Endothelial cell of umbilical vein (primary cell): ENCODE results near the gene ILF2. TPM values are rescaled to one million over a fixed set of nuclear protein-coding genes. Genes with fewer than 3 reads are reported as not detected.

Experiments used
- BruUV-seq: library from RNA; stranded (reverse); fragments of 400-500 nt; replicated peaks from 2 replicates; lab custom pipeline; 2021; lab: Mats Ljungman, UMichigan
- CTCF ChIA-PET: fragments of 300-600, 350-600 bp; sonication (Branson Sonifier 250); formaldehyde crosslinking; loops from one replicate; lab custom pipeline; 2021; ENCODE audit warnings: antibody characterized with exemption, inconsistent platforms; lab: Charles Lee
- POLR2A ChIA-PET: fragments of 300-600, 350-600 bp; sonication (Branson Sonifier 250); formaldehyde crosslinking; loops from one replicate; lab custom pipeline; 2021; ENCODE audit warnings: antibody characterized with exemption, inconsistent platforms; lab: Charles Lee
- DNase-seq: peaks from one replicate; pipeline ENCODE4 v3.0.0-alpha.2; 2011; ENCODE audit warnings: low read depth, low spot score
- FAIRE-seq: peaks from 2 replicates; lab custom pipeline; 2011; peaks lifted over from hg19 to GRCh38; lab: Jason Lieb, UNC
- H2AFZ ChIP-seq: 2 replicates; pipeline ENCODE4 v1.6.0; 2012; ENCODE audit warnings: low read depth, low read length, control low read depth, inconsistent platforms
- H3K27ac ChIP-seq: 2 replicates; pipeline ENCODE4 v1.5.1; 2011; ENCODE audit warnings: low read depth, mild to moderate bottlenecking, control low read depth, low read length, moderate library complexity; ENCODE audit not compliant: insufficient read depth
- H3K27me3 ChIP-seq, 2 experiments: 2 replicates each; pipeline versions ENCODE4 v1.6.0 to v1.6.1; 2011; ENCODE audit warnings: low read length in 2 of 2, mixed read lengths in 1 of 2; ENCODE audit not compliant: control insufficient read depth in 2 of 2, insufficient read depth in 2 of 2
- H3K36me3 ChIP-seq, 2 experiments: 2 replicates in 1 of 2; 3 replicates in 1 of 2; pipeline ENCODE4 v1.5.1; 2011; ENCODE audit warnings: low read length in 2 of 2, mild to moderate bottlenecking in 1 of 2, moderate library complexity in 1 of 2; ENCODE audit not compliant: control insufficient read depth in 2 of 2, insufficient read depth in 2 of 2; ENCODE audit errors: extremely low read depth in 1 of 2
- H3K4me1 ChIP-seq: 3 replicates; pipeline ENCODE4 v1.5.1; 2011; ENCODE audit warnings: mild to moderate bottlenecking, low read length; ENCODE audit not compliant: control insufficient read depth, insufficient read depth; ENCODE audit errors: extremely low read depth
- H3K4me2 ChIP-seq: 2 replicates; pipeline ENCODE4 v1.6.1; 2011; ENCODE audit warnings: low read length, control low read depth, mixed read lengths; ENCODE audit not compliant: insufficient read depth
- H3K4me3 ChIP-seq, 3 experiments: fragments of 200-600 bp in 1 of 3; sonication (generic), shearing (Covaris generic) in 1 of 3; replicated peaks in 1 of 3; 2 replicates each; pipeline ENCODE4 v1.5.1; 2011 to 2016; ENCODE audit warnings: control low read depth in 3 of 3, low read length in 3 of 3, mild to moderate bottlenecking in 2 of 3, inconsistent platforms in 1 of 3, low read depth in 1 of 3, moderate library complexity in 1 of 3; ENCODE audit not compliant: insufficient read depth in 1 of 3
- H3K79me2 ChIP-seq: 2 replicates; pipeline ENCODE4 v1.6.0; 2012; ENCODE audit warnings: low read length, inconsistent platforms; ENCODE audit not compliant: control insufficient read depth, insufficient read depth
- H3K9ac ChIP-seq: replicated peaks from 2 replicates; pipeline ENCODE3; 2011; ENCODE audit warnings: low read length, control low read depth; ENCODE audit not compliant: insufficient read depth; ENCODE audit errors: extremely low read depth
- H3K9me1 ChIP-seq: replicated peaks from 3 replicates; pipeline ENCODE4 v1.6.0; 2011; ENCODE audit warnings: mild to moderate bottlenecking, low read length; ENCODE audit not compliant: control insufficient read depth, insufficient read depth; ENCODE audit errors: extremely low read depth
- H3K9me3 ChIP-seq: replicated peaks from 2 replicates; pipeline ENCODE4 v1.5.1; 2012; ENCODE audit warnings: low read length, inconsistent platforms; ENCODE audit not compliant: control insufficient read depth, insufficient read depth
- H4K20me1 ChIP-seq: replicated peaks from 2 replicates; pipeline ENCODE3; 2011; ENCODE audit warnings: mild to moderate bottlenecking, low read length; ENCODE audit not compliant: control insufficient read depth, insufficient read depth; ENCODE audit errors: extremely low read depth
- CTCF ChIP-seq, 2 donors: IDR thresholded peaks; 1 replicate in 1 of 2; 2 replicates in 1 of 2; pipeline ENCODE4 v1.5.1; 2011; ENCODE audit warnings: low read length in 2 of 2, mild to moderate bottlenecking in 2 of 2, moderate library complexity in 2 of 2, control low read depth in 1 of 2, inconsistent platforms in 1 of 2, low read depth in 1 of 2; ENCODE audit not compliant: insufficient read depth in 1 of 2; ENCODE audit errors: extremely low read depth in 1 of 2
- EZH2 ChIP-seq: IDR thresholded peaks from 2 replicates; pipeline ENCODE4 v1.6.1; 2012; ENCODE audit warnings: borderline replicate concordance, low read depth, mild to moderate bottlenecking, moderate library complexity, low read length, inconsistent platforms; ENCODE audit not compliant: severe bottlenecking
- FOS ChIP-seq: IDR thresholded peaks from 2 replicates; pipeline ENCODE4 v1.6.1; 2011; ENCODE audit warnings: mild to moderate bottlenecking, low read length, moderate library complexity, borderline replicate concordance; ENCODE audit not compliant: insufficient read depth
- GATA2 ChIP-seq: IDR thresholded peaks from 2 replicates; pipeline ENCODE4 v1.7.0; 2011; ENCODE audit warnings: low read depth, mild to moderate bottlenecking, moderate library complexity, mixed read lengths, low read length; ENCODE audit not compliant: insufficient read length, insufficient read depth
- MAX ChIP-seq: IDR thresholded peaks from 2 replicates; pipeline ENCODE4 v1.6.1; 2011; ENCODE audit not compliant: insufficient read depth, insufficient read length
- MYC ChIP-seq: IDR thresholded peaks from one replicate; pipeline ENCODE4 v1.6.1; 2011; ENCODE audit warnings: mild to moderate bottlenecking, low read depth, low read length
- POLR2A ChIP-seq: IDR thresholded peaks from 2 replicates; pipeline ENCODE4 v1.6.1; 2012; ENCODE audit warnings: low read depth, mild to moderate bottlenecking, control low read depth, low read length
- dilution Hi-C: fragments of 300-500 bp; cut with MboI; formaldehyde crosslinking; loops from one replicate; pipeline ENCODE4 v1.15.0; 2019; ENCODE audit warnings: low sequenced_read_pairs; ENCODE audit not compliant: extremely low pct_ligation_motif_present
- intact Hi-C: fragments of 100-400 bp; cut with micrococcal nuclease; formaldehyde crosslinking; loops from one replicate; pipeline ENCODE4 v1.10.0; 2022
- polyA plus RNA-seq, 4 experiments: library from polyadenylated mRNA; depleted of rRNA in 3 of 4; stranded (reverse) in 3 of 4; unstranded in 1 of 4; fragments of >200 nt; gene quantifications; 2 replicates each; pipeline versions ENCODE4 v1.2.1 to v1.2.3, GENCODE V29; 2011 to 2012; ENCODE audit warnings: missing spikeins in 1 of 4
- total RNA-seq: library from RNA; stranded (reverse); gene quantifications from 2 replicates; pipeline ENCODE4 v1.2.3, GENCODE V29; 2021

Gene ILF2
- total and polyA plus RNA-seq, 2 donors (not counting 3 experiments of a cell fraction or from before 2014, with no cell fraction given): 271 to 303 TPM

- Histone ChIP-seq H3K36me3 (peaks cover 17 to 22% of the 10 kb centered on the region in 2 experiments), H3K27ac (no peak overlapping the region), H3K4me3 (no peak overlapping the region), H3K4me1 (peaks cover 11% of the 10 kb centered on the region), H3K9ac (no peak overlapping the region), H2AFZ (no peak overlapping the region), H3K9me1 (no peaks in the 10 kb centered on the region), H3K4me2 (no peak overlapping the region), H3K79me2 (peaks cover 49% of the 10 kb centered on the region), H3K9me3 (no peaks in the 10 kb centered on the region), H4K20me1 (peaks cover 2% of the 10 kb centered on the region), H3K27me3 (no peaks in the 10 kb centered on the region)
- TF ChIP-seq CTCF (IDR thresholded peaks at IDR 0.05; ENCODE audit: extremely low read depth in 1 of 2, insufficient read depth in 1 of 2, low read depth in 1 of 2, low read length in 2 of 2) (no peak), GATA2 (no peak), FOS (no peak), POLR2A (no peak), MYC (no peak), MAX (no peak), EZH2 (no peak)
- FAIRE-seq (peak; percentile 4), DNase-seq (no peak)
- CTCF ChIA-PET: interaction anchor here (3.0 kb wide), 1 partner anchor 9 kb away, joined by 12 read pairs; the partner anchor contains the start of gene S100A13
- POLR2A ChIA-PET: interaction anchor here (0.7 kb wide), 1 partner anchor 27 kb away, joined by 5 read pairs; no protein-coding TSS in a partner anchor
- no TSS peak for BruUV-seq
- intact Hi-C loops: no loop called here
- dilution Hi-C loops: no loop called here
These were observed 34.5 kb downstream of the ILF2 start for GRCh38 chr1:153636312-153636711.
